Neural progenitor cell (in vitro differentiated cells): Measurements from ENCODE around the gene SLAMF9.

Experiments
- EZH2phosphoT487 ChIP-seq: fragments of 200-600 bp; sonication (generic); IDR thresholded peaks from 2 replicates; pipeline ENCODE4 v1.6.1; 2017; ENCODE audit warnings: antibody characterized with exemption
- TF ChIP-seq, protein P1 (sequence below): fragments of 200-600 bp; sonication (generic); IDR thresholded peaks from 2 replicates; pipeline ENCODE4 v1.5.1; 2017; ENCODE audit warnings: antibody characterized with exemption, mild to moderate bottlenecking

DNA sequence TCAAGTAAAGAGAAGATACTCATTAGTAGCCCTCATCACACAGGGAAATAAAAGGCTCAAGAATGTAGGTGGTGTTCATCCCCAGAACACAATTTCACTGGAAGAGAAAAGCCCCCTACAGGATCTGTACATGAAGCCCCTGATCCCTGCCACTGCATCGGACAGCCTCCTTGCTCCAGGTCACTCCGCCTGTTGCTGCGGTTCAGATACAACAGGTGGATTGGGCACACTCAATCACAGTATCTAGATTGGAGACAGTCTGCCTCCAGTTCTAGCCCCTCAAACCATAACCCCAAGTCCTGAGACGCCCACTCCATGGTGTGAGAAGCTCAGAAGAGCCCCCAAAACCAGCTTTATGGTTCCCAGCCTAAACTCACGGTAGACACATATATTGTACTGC lies 1.1 kb downstream of the SLAMF9 start:
- TF ChIP-seq, protein P1, sequence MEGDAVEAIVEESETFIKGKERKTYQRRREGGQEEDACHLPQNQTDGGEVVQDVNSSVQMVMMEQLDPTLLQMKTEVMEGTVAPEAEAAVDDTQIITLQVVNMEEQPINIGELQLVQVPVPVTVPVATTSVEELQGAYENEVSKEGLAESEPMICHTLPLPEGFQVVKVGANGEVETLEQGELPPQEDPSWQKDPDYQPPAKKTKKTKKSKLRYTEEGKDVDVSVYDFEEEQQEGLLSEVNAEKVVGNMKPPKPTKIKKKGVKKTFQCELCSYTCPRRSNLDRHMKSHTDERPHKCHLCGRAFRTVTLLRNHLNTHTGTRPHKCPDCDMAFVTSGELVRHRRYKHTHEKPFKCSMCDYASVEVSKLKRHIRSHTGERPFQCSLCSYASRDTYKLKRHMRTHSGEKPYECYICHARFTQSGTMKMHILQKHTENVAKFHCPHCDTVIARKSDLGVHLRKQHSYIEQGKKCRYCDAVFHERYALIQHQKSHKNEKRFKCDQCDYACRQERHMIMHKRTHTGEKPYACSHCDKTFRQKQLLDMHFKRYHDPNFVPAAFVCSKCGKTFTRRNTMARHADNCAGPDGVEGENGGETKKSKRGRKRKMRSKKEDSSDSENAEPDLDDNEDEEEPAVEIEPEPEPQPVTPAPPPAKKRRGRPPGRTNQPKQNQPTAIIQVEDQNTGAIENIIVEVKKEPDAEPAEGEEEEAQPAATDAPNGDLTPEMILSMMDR, result no peak
- TF ChIP-seq EZH2phosphoT487, result no peak
